ENCODE results near the gene RRN3. TPM values are rescaled to one million over a fixed set of nuclear protein-coding genes. Genes with fewer than 3 reads are reported as not detected.
"Not testable (repeated sequence)": the region's sequence is repeated elsewhere in the genome, so short reads cannot be mapped to it uniquely, and the experiment has no call there.

Gene RRN3
- total RNA-seq, 1 donor from 2014 or later: 24.4 TPM

DNA sequence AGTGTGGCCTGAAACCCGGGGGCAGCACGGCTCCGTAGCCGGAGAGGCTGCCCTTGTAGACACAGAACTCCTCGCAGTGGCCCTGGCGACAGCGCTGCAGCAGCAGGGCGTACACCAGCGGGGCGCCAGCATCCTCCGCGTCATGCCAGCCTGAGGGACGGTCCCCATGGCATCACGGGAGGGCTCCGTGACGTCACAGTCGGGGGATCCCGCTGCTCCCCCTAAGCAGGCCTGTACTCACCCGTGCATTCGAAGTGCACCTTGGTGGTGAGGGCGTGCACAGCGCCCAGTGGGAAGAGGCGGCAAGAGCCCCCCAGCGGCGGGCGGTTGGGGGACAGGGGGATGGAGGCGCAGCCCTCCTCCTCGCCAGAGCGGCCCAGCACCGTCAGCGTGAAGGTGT, 39.5 kb upstream of the RRN3 start:
- not testable (repeated sequence) for H3K27ac Mint-ChIP-seq (ENCODE audit: unreplicated experiment); H3K9me3 Mint-ChIP-seq (ENCODE audit: low read depth); H3K4me1 Mint-ChIP-seq (ENCODE audit: low read depth); H3K36me3 Mint-ChIP-seq (ENCODE audit: low read depth); DNase-seq (ENCODE audit: low spot score); H3K4me3 Mint-ChIP-seq (ENCODE audit: unreplicated experiment); H3K27me3 Mint-ChIP-seq (ENCODE audit: low read depth)

DNA sequence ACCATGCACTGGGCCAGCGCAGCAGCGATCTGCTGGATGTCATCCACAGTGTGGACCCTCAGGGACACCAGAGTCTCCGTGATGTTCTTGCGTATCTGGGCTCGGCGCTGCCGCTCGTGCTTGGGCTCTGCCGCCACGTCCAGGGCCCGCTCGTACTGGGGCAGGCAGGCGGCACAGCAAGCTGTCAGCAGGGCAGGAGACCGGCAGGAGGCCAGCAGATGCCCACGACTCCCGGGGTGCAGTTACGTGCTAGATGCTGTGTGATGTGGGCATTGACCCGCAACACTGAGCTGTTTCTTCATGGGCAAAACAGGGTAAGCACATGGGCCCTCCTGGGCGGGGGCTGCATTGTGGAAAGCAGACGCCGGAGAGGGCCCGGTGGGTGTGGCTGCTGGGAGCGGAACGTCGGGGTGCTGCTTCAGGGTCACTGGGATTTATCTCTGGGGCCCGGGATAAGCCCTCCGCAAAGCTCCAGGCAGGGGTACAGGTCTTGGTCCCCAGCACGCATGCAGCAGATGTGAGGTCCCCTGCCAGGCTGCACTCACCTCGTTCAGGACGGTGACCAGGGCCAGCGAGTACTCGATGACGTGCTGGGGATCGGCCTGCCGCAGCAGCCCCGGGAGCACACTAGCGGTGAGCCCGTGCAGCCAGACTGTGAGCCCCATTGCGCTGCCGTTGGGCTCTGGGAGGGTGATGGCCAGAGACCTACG, 38.8 kb upstream of the RRN3 start:
- H3K36me3 Mint-ChIP-seq (ENCODE audit: low read depth); H3K9me3 Mint-ChIP-seq (ENCODE audit: low read depth): not testable (repeated sequence)

DNA sequence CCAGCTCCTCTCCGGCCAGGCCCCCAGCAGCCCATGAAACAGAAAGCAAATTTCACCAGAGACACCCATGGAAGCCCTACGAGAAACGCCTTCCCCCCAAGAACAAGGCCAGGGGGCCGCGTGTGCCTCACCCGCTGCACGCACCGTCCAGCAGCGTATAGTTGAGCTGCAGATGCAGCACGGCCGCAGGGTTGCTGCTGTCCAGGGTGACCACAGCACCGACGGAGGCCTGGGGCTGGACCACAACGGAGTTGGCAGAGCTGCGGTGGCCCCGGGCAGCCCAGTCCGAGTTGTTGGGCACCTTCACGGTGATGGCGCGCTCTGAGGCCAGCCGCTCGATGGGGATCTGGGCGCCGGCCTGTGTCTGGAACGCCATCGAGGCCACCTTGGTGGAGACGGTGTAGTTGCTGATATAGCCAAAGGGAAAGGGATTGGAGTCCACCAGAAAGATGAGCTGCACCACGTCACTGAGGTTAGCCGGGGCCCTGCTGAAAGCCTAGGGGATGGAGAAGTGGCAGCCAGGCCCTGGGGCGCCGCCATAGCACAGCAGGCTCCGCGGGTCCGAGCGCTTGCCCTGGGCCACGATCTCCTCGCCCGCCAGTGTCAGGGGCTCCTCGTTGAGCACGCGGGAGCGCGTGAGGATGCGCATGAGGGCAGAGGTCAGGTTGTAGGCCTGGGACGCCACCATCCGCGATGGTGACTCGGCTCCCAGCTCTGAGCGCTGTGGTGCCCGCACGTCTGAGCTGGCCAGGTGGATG, 37.0 kb upstream of the RRN3 start:
- not testable (repeated sequence) for H3K27ac Mint-ChIP-seq (ENCODE audit: unreplicated experiment); H3K27me3 Mint-ChIP-seq (ENCODE audit: low read depth); H3K36me3 Mint-ChIP-seq (ENCODE audit: low read depth); H3K9me3 Mint-ChIP-seq (ENCODE audit: low read depth); H3K4me1 Mint-ChIP-seq (ENCODE audit: low read depth); H3K4me3 Mint-ChIP-seq (ENCODE audit: unreplicated experiment)
- DNase-seq (ENCODE audit: low spot score): peak; percentile 43

More for the DNA sequence above, 38.8 kb upstream of the RRN3 start:
- H3K27ac Mint-ChIP-seq (ENCODE audit: unreplicated experiment); DNase-seq (ENCODE audit: low spot score); H3K27me3 Mint-ChIP-seq (ENCODE audit: low read depth); H3K4me1 Mint-ChIP-seq (ENCODE audit: low read depth); H3K4me3 Mint-ChIP-seq (ENCODE audit: unreplicated experiment): not testable (repeated sequence)

DNA sequence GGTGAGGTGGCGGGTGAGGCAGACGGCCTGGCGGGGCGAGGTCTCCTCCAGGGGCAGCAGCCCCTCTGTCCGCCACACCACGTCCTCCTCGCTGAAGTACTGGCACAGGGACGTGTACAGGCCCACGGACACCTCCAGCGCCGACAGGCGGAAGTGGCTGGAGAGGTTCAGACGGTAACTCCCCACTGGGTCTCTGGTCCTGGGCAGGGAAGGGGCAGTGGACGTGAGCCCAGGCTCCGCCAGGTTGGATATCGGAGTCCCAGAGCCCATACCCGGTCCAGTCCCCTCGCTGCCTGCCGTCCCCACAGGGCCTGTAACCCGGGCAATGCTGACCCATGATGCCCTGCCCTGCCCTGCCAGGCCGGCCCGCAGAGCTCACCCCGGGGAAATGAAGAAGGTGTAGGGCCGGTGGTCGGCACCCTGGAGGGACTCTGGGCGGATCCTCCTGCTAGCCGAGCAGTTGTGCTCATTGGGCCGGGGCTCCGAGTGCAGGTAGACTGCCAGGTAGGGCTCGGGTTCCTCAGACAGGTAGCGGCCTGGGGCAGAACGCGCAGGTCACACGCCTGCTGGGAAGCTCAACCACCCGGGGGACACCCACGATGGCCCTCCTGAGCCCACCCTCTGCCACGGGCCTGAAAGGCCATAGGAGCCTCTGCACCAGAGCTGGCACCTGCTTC, 36.3 kb upstream of the RRN3 start:
- not testable (repeated sequence) for DNase-seq (ENCODE audit: low spot score); H3K9me3 Mint-ChIP-seq (ENCODE audit: low read depth); H3K27me3 Mint-ChIP-seq (ENCODE audit: low read depth); H3K4me3 Mint-ChIP-seq (ENCODE audit: unreplicated experiment); H3K36me3 Mint-ChIP-seq (ENCODE audit: low read depth); H3K4me1 Mint-ChIP-seq (ENCODE audit: low read depth); H3K27ac Mint-ChIP-seq (ENCODE audit: unreplicated experiment)

GRCh38 chr16:15127641-15128425, 33.8 kb upstream of the RRN3 start:
- not testable (repeated sequence) for H3K9me3 Mint-ChIP-seq (ENCODE audit: low read depth); DNase-seq (ENCODE audit: low spot score); H3K36me3 Mint-ChIP-seq (ENCODE audit: low read depth); H3K4me3 Mint-ChIP-seq (ENCODE audit: unreplicated experiment); H3K4me1 Mint-ChIP-seq (ENCODE audit: low read depth); H3K27me3 Mint-ChIP-seq (ENCODE audit: low read depth); H3K27ac Mint-ChIP-seq (ENCODE audit: unreplicated experiment)

GRCh38 chr16:15100372-15100987, 6.4 kb upstream of the RRN3 start:
- H3K4me3 Mint-ChIP-seq (ENCODE audit: unreplicated experiment); H3K9me3 Mint-ChIP-seq (ENCODE audit: low read depth); H3K27me3 Mint-ChIP-seq (ENCODE audit: low read depth); DNase-seq (ENCODE audit: low spot score); H3K4me1 Mint-ChIP-seq (ENCODE audit: low read depth); H3K36me3 Mint-ChIP-seq (ENCODE audit: low read depth): not testable (repeated sequence)
- peak overlapping the region; percentile 57 for H3K27ac Mint-ChIP-seq (ENCODE audit: unreplicated experiment)

DNA sequence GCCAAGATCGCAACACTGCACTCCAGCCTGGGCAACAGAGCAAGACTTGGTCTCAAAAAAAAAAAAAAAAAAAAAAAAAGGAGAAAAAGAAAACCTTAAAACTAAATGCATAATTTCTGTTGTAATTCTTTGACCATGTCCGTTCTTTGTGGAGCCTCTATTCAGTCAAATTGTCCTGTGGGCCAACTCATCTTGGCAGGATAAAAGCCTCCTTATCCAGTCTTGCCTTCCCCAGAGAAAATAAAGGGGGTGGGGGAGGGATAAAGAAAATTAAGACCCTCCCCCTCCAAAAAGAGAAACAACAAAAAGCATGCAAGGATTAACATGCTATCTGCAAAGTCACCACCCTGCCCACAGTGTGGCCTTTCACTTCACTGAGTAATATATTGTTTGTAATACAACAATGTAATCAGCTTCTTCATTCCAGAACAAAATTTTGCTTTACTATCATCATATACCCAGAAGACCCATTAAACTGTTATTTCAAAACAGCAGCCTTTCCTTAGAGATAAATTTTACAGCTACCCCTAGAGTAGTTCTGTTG, 5.4 kb upstream of the RRN3 start:
- not testable (repeated sequence) for H3K36me3 Mint-ChIP-seq (ENCODE audit: low read depth); H3K27me3 Mint-ChIP-seq (ENCODE audit: low read depth); H3K9me3 Mint-ChIP-seq (ENCODE audit: low read depth); H3K4me1 Mint-ChIP-seq (ENCODE audit: low read depth); H3K27ac Mint-ChIP-seq (ENCODE audit: unreplicated experiment); H3K4me3 Mint-ChIP-seq (ENCODE audit: unreplicated experiment); DNase-seq (ENCODE audit: low spot score)

GRCh38 chr16:15096583-15096972, 2.5 kb upstream of the RRN3 start:
- H3K4me3 Mint-ChIP-seq (ENCODE audit: unreplicated experiment); H3K36me3 Mint-ChIP-seq (ENCODE audit: low read depth); DNase-seq (ENCODE audit: low spot score); H3K27ac Mint-ChIP-seq (ENCODE audit: unreplicated experiment); H3K9me3 Mint-ChIP-seq (ENCODE audit: low read depth); H3K27me3 Mint-ChIP-seq (ENCODE audit: low read depth): not testable (repeated sequence)
- peaks cover 19% of the 10 kb centered on the region for H3K4me1 Mint-ChIP-seq (ENCODE audit: low read depth)

DNA sequence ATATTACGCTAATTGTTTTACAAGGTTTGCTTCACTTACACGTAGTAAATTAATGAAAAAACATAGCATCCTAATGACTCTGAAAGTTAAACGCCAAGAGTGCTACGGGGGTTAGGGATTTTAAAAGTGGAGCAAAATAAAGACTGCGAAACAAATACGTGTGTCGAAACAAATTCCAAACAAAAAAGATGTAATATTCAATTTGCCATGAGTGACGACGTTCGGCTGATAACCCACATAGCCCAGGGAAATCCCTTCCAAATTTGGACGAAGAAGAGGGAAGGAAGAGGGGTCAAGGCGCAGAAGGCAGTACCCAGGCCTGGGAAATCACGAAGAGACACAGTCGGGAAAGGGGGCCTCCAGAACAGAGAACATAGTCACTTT, 509 bp downstream of the RRN3 start:
- DNase-seq (ENCODE audit: low spot score); H3K9me3 Mint-ChIP-seq (ENCODE audit: low read depth); H3K27me3 Mint-ChIP-seq (ENCODE audit: low read depth); H3K36me3 Mint-ChIP-seq (ENCODE audit: low read depth): not testable (repeated sequence)
- peak overlapping the region; percentile 97 for H3K27ac Mint-ChIP-seq (ENCODE audit: unreplicated experiment)
- H3K4me3 Mint-ChIP-seq (ENCODE audit: unreplicated experiment): peak overlapping the region; percentile 97
- H3K4me1 Mint-ChIP-seq (ENCODE audit: low read depth): peaks cover 19% of the 10 kb centered on the region
